Left forelimb (tissue), 1 donor: ENCODE data around the gene GP9.
"Not testable (repeated sequence)": the region's sequence is repeated elsewhere in the genome, so short reads cannot be mapped to it uniquely, and the experiment has no call there.

Experiments
- DNase-seq: peaks from one replicate; pipeline ENCODE4 v3.0.0-alpha.2; 2018; ENCODE audit warnings: low spot score

The GP9 gene

DNA sequence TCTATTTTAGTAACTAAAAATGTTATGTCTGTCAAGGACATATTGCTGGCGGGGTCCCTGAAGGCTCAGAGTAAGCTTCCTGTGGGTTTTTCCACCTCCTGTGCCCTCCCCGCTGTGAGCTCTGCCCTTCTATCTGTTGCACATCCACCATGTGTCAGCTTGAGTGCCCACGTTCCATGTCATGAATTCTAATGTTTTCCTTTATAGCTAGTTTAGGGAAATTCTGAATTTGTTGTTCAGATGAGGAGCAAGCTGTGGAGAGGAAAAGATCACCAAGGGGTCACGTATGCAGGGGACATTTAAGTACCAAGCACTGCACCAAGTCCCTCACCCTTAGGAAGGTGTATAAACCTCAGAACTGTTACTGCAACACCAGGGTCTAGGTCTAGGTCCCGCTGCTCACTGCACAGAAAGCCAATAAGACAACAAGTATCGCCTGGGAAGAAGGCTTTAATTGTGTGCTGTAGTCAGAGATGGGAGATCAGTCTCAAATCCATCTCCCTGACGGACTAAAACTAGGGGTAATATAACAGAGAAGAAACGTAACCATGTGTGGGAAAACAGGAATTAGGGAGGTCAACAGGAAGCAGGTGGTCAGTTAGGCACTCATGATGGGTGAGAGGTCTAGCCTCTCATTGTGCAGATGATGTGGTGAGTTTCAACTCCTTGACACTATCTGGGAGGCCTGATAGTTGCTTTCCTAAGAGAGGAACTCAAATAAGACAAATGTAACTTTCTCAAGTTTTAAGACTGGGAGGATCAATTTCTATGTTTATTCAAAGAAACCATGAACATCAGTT, 9.7 kb downstream of the GP9 start:
- no peak for DNase-seq

DNA sequence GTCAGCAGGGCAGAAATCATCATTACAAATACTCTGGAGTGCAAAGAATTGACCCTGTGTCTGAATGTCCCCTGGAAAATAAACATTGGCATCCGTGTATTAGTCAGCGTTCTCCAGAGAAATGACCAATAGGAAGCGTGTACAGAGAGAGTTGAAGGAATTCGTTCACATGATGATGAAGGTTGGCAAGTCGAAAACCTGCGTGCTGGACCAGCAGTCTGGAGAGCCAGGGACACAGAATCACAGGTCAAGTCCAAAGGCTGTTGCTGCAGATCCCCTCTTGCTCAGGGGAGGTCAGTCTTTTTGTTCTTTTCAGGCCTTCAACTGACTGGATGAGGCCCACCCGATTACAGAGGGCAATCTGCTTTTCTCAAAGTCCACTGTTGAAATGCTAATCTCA, 16.6 kb downstream of the GP9 start:
- no peak for DNase-seq

DNA sequence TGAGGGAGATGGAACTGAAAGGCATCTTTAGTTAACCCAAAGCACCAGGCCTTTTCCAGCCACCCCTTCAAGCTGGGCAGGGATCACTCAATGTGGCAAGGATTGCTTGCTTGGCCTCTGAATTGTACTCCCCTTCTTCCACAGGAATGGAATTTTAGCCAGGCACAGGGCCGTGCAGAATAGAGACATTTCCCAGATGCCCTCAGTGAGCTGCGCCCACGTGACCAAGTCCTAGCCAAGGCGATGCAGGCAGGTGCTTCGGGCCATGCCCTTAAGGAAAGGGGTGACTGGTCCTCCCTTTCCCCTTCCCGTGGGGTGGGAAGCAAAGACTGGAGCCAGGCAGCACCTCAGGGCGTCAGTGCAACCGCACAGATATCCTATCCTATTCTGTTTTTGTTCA, 17.9 kb downstream of the GP9 start:
- no peak for DNase-seq

DNA sequence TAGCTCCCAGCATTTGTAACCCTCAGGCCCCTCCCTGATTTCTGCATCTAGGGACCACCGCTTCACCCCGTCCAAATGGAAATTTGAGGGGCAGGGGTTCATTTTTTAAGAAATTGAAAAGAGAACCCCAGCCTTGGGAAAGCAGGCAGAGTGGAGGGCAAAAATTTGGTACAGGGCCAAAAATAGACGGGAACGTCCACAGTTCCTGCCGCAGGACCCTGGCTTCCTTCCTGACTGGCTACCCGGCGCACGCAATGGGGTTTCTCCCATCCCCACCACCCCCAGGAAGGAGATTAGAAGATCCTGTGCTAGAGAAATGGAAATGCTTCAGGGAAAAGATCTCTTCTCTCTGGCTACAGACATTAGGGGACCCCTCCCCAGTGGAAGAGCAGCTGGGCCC, 20.9 kb downstream of the GP9 start:
- DNase-seq: no peak

DNA sequence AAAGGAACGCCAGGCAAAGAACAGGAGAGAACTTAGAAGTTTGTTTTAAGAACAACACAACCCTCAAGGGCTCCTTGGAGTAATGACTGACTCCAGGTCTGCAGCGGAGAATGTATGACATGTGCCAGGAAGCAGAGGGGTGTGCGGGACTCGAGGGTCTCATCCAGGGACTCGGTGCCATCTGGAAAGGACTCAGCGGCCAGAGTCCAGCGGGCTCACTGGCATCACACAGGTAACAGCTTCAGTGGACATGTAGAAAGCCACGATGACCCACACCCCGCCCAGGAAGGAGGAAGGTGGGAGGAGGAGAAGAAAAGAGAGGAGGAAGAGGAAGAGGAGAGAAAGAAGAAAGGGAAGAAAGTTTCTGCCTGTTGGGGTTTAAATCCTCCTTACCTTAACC, 21.4 kb downstream of the GP9 start:
- no peak for DNase-seq

DNA sequence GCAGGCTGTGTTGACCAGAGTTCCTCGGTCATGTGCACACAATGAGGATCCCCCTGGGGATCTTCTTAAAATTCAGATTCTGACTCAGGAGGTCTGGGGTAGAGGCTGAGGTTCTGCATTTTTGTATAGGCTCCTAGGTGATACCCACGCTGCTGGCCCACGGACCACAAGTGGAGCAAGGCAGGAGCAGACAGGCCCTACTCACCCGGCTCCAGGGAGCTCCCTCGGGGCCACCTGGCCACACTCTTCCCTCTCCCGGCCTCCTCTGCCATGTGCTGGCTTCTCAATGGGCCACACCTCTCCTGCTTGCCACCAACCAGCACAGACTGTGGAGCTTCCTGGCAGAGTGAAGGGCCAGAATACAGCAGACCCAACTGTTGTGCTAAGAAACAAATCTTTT, 23.9 kb downstream of the GP9 start:
- no peak for DNase-seq

DNA sequence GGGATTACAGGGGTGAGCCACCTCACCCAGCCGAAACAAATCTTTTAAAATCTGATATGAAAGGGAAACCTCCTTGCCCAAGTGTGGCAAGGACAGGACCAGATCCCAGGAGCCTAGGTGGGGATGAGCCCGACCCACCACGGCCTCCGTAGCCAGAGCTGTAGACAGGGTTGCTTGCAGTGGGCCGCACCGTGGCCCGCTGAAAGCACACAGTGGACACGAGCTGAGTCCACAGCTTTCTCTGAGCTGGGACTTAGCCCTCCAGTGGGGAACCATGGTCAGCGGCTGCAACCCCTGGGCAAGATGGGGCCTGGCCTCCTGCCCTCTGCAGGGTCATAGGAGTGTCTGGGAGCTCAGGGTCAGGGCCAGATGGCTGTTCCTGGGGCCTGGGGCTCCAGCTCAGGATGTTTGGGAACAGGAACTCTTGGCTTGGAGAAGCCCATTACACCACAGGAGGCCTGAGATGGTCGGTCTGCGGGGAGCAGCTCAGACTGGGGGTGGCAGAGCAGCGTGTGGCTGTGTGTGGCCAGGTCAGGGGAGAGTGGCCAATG, 24.7 kb downstream of the GP9 start:
- DNase-seq: no peak

DNA sequence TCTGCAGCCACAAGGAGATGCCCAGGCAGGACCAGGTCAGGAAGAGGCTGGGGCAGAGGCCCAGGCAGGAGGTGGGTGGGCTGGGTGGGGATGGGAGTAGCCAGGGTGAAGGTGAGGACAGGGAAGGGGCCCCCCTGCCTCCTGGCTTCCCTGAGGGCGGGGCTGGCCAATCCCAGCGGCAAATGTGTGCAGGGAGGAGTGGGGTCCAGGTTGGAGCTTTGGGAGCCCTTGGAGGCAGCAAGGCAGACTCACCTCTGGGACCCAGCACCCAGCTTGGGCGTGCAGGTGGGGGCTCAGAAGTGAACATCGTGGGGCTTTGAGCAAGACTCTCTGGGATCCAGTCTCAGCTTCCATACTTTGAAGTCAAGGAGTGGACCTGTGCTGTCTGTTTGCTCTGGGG, 25.2 kb downstream of the GP9 start:
- DNase-seq: no peak

DNA sequence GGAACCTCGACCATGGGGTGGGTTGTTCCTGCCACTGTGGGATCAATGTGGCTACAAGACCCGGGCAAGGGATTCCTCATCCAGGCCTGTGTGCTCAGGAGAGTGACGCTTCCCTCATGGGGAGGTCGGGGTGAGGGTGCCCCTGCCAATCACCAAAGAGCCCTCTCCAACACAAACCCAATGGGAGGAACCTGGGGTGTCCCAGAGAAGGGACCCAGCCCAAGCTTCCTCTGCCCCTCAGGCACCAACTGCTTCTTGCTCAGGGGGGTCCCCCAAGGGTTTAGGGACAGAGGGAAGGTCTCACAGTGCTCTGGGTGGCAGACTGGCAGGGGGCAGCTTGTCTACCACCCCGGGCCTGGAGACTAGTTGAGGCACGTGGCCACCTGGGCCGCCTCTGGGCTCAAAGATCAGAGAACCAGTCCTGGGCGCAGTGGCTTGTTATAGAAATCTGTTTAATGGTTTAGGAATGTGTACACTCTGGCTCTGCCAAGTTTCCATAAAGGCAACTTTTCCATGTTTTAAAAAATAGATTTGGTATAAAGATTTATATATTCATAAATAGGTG, 26.6 kb downstream of the GP9 start:
- DNase-seq: peak; percentile 73

DNA sequence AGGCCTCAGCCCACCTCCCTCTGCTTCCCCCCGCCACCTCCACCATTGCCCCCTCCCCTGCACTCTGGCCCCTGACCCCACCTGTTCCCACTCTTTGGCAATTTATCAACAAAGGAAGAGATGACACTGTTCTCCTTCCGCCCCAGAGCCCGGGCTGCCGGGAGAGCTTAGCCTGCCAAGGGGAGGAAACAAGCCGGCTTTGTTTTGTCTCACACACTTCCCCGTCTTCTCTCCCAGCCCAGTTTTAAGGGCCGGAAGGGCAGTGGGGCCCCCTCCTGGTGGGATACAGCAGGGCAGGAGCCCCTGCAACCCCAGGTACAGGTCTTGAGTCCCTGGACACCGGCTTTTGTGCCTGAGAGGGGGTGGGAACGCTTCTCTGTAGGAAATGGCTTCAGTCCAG, 27.3 kb downstream of the GP9 start:
- not testable (repeated sequence) for DNase-seq

DNA sequence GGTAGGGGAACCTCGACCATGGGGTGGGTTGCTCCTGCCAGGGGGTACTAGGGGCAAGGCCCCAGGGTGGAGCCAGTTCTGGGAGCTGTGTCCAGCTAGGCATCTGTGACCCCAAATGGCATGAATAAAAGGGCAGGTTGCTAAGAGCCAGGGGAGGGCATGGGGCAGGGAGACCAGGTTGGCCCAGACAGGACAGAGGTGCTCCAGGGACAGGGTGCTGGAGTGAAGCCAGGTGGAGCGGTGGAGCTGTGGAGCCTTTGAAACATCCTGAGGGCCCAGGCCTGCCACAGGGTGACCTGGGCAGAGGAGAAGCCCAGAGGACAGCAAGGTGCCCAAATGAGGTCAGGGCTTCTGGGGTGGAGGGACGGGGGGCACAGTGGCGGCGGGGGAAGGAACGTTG, 27.7 kb downstream of the GP9 start:
- not testable (repeated sequence) for DNase-seq

DNA sequence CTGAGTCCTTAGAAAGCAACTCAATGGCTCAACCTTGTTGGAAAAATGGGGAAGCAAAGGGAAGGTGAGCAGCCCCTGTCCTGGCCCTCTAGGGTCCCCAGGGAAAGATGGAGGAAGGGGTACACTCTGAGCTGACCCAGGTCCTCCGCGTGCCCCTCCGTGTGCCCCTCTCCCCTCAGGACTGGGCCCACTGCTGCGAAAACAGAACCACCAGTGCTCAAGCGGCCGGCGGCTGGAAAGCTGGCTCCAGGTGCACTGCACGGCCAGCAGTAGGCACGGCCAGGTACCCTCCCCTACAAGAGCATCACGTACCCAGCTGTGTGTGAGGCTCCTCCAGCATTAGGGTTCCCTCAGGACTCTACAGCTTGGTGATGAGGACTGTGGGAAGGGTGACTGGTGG, 34.7 kb downstream of the GP9 start:
- DNase-seq: no peak

DNA sequence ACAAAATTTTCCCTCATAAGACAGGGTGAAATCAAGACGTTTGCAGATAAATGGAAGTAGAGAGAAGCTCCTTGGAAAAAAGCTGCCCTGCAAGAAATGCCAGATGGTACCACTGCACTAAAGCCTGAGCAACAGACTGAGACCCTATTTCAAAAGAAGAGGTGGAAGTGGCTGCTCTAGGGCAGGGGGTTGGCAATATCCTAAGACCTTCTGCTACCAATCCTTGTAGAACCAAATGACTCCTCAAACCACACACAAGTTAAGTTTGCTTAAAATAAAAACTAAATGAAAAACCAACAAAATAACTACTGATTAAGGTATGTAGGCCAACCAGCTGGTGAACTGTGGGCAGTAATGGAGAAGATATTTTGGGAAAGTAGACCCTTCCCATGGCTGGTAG, 39.7 kb downstream of the GP9 start:
- DNase-seq: no peak

DNA sequence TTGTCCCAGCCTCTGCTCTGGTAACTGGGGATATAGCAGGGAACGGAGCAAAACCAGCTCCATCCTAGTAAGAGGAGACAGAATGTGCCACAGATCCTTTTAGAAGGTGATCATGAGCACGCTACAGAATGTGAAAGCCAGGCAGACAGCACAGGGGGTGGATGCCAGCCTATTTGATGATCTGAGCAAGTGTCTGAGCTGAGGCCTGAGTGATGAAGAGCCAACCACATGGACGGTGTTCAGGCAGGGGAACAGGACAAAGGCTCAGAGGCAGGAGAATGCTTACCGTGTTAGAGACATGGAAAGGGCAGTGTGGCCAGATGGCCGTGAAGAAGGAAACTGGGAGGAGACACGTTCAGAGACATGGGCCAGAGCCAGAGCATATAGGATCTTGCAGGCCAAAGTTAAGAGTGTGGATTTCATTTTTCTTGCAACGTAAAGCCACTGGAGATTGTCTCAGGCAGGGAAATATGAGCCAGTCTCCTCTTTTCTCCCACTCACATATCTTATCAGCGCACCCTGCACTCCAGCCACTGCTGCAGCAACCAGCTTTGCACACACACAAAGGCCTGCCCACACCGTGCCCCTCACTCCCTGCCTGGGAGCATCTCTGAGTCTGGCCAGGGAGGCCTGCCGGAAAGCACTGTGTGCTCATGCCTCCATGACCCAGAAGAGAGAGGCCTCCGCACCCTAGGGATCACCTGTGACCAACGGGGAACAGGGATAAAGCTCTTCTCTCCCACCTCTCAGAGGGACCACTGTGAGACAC, 41.0 kb downstream of the GP9 start:
- no peak for DNase-seq

DNA sequence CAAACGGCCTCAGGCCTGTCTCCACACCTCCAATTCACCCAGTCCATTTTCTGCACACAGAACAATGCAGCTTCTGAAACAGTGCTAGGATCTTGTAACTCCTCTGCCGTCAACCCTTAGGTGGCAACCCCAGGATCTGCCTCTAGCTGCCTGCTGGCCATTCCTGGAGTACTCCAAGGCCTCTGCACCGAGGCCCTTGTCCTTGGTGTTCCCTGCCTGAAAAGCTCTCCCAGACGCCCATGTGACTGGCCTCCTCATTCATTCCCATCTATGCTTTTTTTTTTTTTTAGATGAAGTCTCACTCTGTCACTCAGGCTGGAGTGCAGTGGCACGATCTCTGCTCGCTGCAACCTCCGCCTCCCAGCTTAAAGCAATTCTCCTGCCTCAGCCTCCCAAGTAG, 42.7 kb downstream of the GP9 start:
- no peak for DNase-seq

DNA sequence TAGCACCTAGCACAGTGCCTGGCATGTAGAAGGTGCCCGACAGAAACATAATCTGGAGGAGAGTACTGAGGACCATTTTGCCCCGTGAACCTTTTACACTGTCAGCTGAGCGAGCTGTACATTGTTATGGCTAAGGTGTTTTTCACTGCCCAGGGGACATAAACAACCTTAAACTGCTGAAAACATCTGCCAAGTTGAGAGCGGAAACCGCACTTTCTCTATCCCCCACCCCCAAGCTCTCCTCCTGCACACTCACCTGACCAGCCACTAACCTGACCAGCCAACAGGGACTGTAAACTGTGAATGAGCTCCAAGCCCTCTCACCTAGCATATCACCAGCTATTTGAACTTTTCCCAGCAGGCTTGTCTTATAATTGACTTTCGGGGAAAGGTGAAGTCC, 43.5 kb downstream of the GP9 start:
- DNase-seq: no peak

DNA sequence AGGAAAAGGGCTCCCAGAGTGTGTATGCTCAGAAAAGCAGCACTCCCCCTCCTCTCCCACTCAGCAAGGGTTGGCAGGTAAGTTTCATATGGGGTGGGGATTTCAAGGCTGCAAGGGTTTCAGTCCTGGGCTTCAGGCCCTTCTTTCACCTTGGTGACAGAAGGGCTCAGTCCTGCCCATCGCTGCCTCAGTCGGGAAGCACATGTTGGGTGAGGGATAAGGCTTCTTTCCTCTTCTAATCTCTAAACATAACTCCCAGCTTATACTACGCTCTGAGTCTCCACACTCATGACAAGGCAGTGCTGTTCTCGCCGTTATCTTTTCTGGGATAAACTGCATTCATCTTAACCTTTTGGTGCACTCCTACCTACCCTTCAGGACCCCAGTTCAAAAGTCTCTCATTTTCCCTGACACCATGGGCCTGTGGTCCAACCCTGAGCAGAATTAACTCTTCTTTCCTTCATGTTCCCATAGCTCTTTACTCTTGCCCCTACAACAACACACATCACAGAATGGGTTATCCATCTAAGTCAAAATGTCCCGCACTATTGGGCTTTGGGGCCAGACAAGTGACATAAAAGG, 44.0 kb downstream of the GP9 start:
- no peak for DNase-seq

DNA sequence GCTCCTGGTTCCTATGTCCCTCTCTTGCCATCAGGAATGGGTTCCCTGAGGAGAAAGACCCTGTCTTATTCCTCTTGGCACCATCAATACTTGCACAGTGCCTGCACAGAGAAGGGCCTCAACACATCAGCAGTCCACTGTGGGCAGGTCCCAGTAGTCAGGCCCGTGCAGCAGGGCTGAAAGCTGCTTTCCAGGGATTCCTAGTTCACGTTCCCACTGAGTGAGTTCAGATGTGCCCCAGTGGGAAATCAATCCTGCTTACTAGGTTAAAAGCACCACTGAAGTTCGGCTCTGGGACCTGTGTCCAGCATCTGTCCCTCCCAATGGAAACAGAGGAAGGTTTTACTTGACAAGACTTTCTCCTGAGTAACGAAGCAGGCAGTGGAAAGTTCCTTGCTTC, 45.3 kb downstream of the GP9 start:
- no peak for DNase-seq

DNA sequence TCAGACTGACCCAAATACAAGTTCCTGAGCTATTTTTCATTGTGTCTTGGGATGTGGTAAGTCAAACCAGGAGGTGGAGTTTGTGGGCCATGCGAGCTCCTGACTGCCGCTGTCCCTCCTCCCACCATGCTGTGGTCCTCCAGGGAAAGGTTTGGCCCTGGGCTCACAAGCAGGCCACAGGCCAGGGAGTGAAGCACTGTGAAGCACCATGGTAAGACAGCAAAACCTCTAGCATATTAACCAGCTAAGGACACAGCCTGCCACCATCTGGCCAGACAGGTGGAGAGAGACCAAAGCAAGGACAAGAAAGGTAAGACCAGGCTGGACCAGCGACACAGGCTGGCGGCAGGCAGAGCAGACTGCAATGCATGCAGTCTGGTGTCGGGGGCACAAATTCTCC, 45.7 kb downstream of the GP9 start:
- no peak for DNase-seq

DNA sequence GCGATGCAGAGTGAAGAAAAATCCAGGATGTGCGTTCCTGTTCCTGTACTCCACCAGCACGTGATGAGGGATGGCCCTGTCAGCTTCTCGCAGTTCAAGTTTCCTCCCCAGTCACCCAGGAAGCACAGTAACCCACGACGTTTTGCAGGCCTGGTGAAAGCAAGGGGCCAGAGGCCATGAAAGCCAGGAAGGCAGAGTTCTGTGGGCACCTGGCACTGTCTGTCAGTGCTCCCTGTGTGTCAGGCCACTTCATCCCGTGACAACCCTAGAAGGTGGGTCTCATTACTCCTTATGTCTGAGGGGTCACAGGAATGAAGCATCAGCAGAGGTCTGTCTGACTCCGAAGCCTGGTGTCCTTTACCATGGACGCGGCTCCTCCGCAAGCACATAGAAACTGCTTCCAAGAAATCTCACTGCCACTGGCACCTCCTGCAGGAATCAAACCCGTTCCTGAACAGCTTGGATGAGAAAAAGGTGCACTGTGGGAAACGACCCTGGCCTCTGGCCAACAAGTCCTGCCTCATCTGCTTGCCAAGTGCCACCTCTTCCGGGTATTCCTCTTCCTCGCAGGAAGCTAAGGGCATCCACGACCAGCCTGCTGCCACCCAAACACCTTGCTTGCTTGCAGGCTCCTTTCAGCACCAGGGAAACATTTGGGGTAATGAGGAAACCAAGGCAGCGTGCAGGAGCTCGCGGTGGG, 46.4 kb downstream of the GP9 start:
- DNase-seq: no peak

DNA sequence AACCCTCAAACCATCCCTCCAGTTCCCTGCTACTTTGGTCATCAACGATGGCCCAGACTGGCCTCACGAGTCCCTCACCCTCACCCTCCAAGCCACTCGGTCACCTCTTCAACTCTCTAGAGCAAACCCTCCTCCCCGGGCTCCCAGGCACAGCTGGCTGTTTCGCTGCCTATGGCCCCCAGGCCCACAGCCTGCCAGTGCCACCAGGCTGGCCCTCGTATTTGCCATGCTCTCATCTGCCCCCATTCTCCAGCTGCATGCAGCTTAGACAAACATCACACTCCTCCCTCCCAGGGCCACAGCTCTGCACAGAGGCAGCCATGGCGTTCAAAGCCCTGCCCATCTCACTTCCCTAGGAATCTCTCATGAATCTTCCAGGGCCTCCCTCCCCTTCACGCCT, 47.2 kb downstream of the GP9 start:
- DNase-seq: no peak
